ENCODE measurements around the gene GNAQ.

DNA sequence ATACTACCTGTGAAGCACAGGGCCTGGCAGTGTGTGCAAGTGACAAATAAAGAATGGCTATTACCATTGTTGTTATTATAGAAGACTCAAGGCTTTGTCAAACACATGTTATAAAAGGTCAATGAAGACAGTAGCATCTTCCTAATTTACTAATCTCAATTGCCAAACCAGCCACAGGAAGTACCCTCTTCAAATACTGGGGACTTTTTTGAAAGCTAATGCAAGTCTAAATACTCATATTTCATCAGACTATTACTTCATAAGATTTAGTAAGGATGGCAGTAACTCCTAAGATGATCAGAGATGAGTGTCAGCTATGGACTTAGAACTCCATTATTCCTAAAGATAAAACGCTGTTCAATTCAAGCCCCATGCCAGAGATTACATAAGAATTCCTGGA lies 43.0 kb downstream of the GNAQ start:
- TF ChIP-seq, protein P1, sequence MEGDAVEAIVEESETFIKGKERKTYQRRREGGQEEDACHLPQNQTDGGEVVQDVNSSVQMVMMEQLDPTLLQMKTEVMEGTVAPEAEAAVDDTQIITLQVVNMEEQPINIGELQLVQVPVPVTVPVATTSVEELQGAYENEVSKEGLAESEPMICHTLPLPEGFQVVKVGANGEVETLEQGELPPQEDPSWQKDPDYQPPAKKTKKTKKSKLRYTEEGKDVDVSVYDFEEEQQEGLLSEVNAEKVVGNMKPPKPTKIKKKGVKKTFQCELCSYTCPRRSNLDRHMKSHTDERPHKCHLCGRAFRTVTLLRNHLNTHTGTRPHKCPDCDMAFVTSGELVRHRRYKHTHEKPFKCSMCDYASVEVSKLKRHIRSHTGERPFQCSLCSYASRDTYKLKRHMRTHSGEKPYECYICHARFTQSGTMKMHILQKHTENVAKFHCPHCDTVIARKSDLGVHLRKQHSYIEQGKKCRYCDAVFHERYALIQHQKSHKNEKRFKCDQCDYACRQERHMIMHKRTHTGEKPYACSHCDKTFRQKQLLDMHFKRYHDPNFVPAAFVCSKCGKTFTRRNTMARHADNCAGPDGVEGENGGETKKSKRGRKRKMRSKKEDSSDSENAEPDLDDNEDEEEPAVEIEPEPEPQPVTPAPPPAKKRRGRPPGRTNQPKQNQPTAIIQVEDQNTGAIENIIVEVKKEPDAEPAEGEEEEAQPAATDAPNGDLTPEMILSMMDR (IDR thresholded peaks at IDR 0.05) = no peak
- no peak for TF ChIP-seq POLR2A (IDR thresholded peaks at IDR 0.05)

Measured in testis (tissue), 2 donors.